H1 (cell line): ENCODE data around the gene SOHLH2. TPM values are rescaled to one million over a fixed set of nuclear protein-coding genes. Genes with fewer than 3 reads are reported as not detected.

Experiments
- CTCF ChIA-PET: fragments of 300-600 bp; sonication (Branson Sonifier 250); formaldehyde crosslinking; loops from one replicate; lab custom pipeline; 2021; ENCODE audit not compliant: partially characterized antibody; lab: Charles Lee
- POLR2A ChIA-PET: fragments of 300-600 bp; sonication (Branson Sonifier 250); formaldehyde crosslinking; loops from one replicate; lab custom pipeline; 2021; ENCODE audit warnings: inconsistent platforms; ENCODE audit not compliant: partially characterized antibody; lab: Charles Lee
- DNase-seq, 2 experiments: peaks; one replicate each; pipeline versions ENCODE4 v3.0.0 to v3.0.0-alpha.2; 2010 to 2022; ENCODE audit warnings: low spot score in 2 of 2, low read depth in 1 of 2, mixed read lengths in 1 of 2
- FAIRE-seq: peaks from 2 replicates; lab custom pipeline; 2011; peaks lifted over from hg19 to GRCh38; lab: Jason Lieb, UNC
- H2AFZ ChIP-seq: 2 replicates; pipeline ENCODE4 v1.8.1; 2012; ENCODE audit warnings: low read length, inconsistent platforms
- H2AK5ac ChIP-seq: 2 replicates; pipeline ENCODE4 v1.6.1; 2013; ENCODE audit warnings: low read depth, low read length
- H2BK120ac ChIP-seq: replicated peaks from 2 replicates; pipeline ENCODE3; 2013; ENCODE audit warnings: low read depth, low read length, inconsistent platforms
- H2BK12ac ChIP-seq: 2 replicates; pipeline ENCODE4 v1.6.1; 2013; ENCODE audit warnings: low read depth, low read length
- H2BK15ac ChIP-seq: 2 replicates; pipeline ENCODE4 v1.6.1; 2013; ENCODE audit warnings: low read length
- H2BK20ac ChIP-seq: 2 replicates; pipeline ENCODE4 v1.6.1; 2013; ENCODE audit warnings: low read length
- H2BK5ac ChIP-seq: 2 replicates; pipeline ENCODE4 v1.6.1; 2013; ENCODE audit warnings: low read depth, low read length
- H3K14ac ChIP-seq: 2 replicates; pipeline ENCODE4 v1.6.1; 2013; ENCODE audit warnings: inconsistent platforms; ENCODE audit not compliant: insufficient read length
- H3K18ac ChIP-seq: 2 replicates; pipeline ENCODE4 v1.6.1; 2013; ENCODE audit warnings: low read length; ENCODE audit errors: extremely low read depth
- H3K23ac ChIP-seq: 2 replicates; pipeline ENCODE4 v1.6.1; 2013; ENCODE audit warnings: inconsistent platforms; ENCODE audit not compliant: insufficient read length
- H3K23me2 ChIP-seq: 2 replicates; pipeline ENCODE4 v1.6.1; 2013; ENCODE audit warnings: low read depth, low read length
- H3K27ac ChIP-seq: 2 replicates; pipeline ENCODE4 v1.6.1; 2011; ENCODE audit warnings: low read depth, low read length, inconsistent platforms
- H3K27me3 ChIP-seq, 4 experiments: replicated peaks in 1 of 4; 1 replicate in 1 of 4; 2 replicates in 3 of 4; pipeline versions ENCODE4 v1.6.1 to v1.8.1; 2011 to 2013; ENCODE audit warnings: low read length in 3 of 4, mild to moderate bottlenecking in 3 of 4, inconsistent platforms in 2 of 4, mixed read lengths in 2 of 4, moderate library complexity in 1 of 4; ENCODE audit not compliant: control insufficient read depth in 3 of 4, insufficient read depth in 3 of 4; ENCODE audit errors: extremely low read depth in 1 of 4
- H3K36me3 ChIP-seq, 4 experiments: 2 replicates each; pipeline versions ENCODE4 v1.6.1 to v1.8.1; 2011 to 2013; ENCODE audit warnings: mild to moderate bottlenecking in 4 of 4, low read length in 3 of 4, moderate library complexity in 2 of 4, control low read depth in 1 of 4, inconsistent platforms in 1 of 4; ENCODE audit not compliant: insufficient read depth in 4 of 4, control insufficient read depth in 2 of 4
- H3K4ac ChIP-seq: replicated peaks from 2 replicates; pipeline ENCODE3; 2013; ENCODE audit warnings: low read length, low read depth, mixed read lengths, inconsistent platforms; ENCODE audit not compliant: insufficient read length
- H3K4me1 ChIP-seq, 4 experiments: replicated peaks in 1 of 4; 1 replicate in 1 of 4; 2 replicates in 3 of 4; pipeline versions ENCODE4 v1.6.1 to v1.8.1; 2011 to 2013; ENCODE audit warnings: low read length in 3 of 4, inconsistent platforms in 2 of 4, mixed read lengths in 1 of 4; ENCODE audit not compliant: insufficient read depth in 4 of 4, control insufficient read depth in 3 of 4
- H3K4me2 ChIP-seq, 2 experiments: 2 replicates each; pipeline versions ENCODE4 v1.6.1 to v1.8.1; 2011 to 2013; ENCODE audit warnings: low read depth in 2 of 2, low read length in 2 of 2, control low read depth in 1 of 2, inconsistent platforms in 1 of 2, mild to moderate bottlenecking in 1 of 2; ENCODE audit not compliant: insufficient read depth in 1 of 2
- H3K4me3 ChIP-seq, 4 experiments: fragments of 200-600, 300-600 bp in 1 of 4; sonication (generic), shearing (Covaris generic), sonication (Bioruptor Twin) in 1 of 4; 2 replicates each; pipeline versions ENCODE4 v1.5.1 to v1.8.1; 2011 to 2016; ENCODE audit warnings: low read length in 4 of 4, low read depth in 3 of 4, control low read depth in 2 of 4, inconsistent platforms in 2 of 4, mild to moderate bottlenecking in 2 of 4, mixed read lengths in 1 of 4, moderate library complexity in 1 of 4; ENCODE audit not compliant: insufficient read depth in 2 of 4; ENCODE audit errors: extremely low read depth in 1 of 4
- H3K56ac ChIP-seq: replicated peaks from 2 replicates; pipeline ENCODE3; 2013; ENCODE audit warnings: low read depth, mild to moderate bottlenecking, mixed read lengths, low read length, inconsistent platforms; ENCODE audit not compliant: insufficient read length
- H3K79me1 ChIP-seq: 2 replicates; pipeline ENCODE4 v1.6.1; 2013; ENCODE audit warnings: low read depth, low read length, control low read depth
- H3K79me2 ChIP-seq, 2 experiments: 2 replicates each; pipeline versions ENCODE4 v1.6.1 to v1.8.1; 2012 to 2013; ENCODE audit warnings: low read length in 2 of 2, mild to moderate bottlenecking in 2 of 2, inconsistent platforms in 1 of 2; ENCODE audit not compliant: insufficient read depth in 2 of 2, control insufficient read depth in 1 of 2
- H3K9ac ChIP-seq, 4 experiments: replicated peaks in 1 of 4; 1 replicate in 1 of 4; 2 replicates in 3 of 4; pipeline versions ENCODE4 v1.6.1 to v1.8.1; 2011 to 2013; ENCODE audit warnings: low read depth in 3 of 4, low read length in 3 of 4, control low read depth in 2 of 4, mild to moderate bottlenecking in 2 of 4, moderate library complexity in 2 of 4, inconsistent platforms in 1 of 4; ENCODE audit errors: extremely low read depth in 1 of 4
- H3K9me3 ChIP-seq, 2 experiments: 2 replicates each; pipeline versions ENCODE4 v1.6.1 to v1.8.1; 2012 to 2013; ENCODE audit warnings: mild to moderate bottlenecking in 2 of 2, moderate library complexity in 2 of 2, control low read depth in 1 of 2, inconsistent platforms in 1 of 2, low read depth in 1 of 2, low read length in 1 of 2, mixed read lengths in 1 of 2; ENCODE audit not compliant: insufficient read depth in 2 of 2
- H4K20me1 ChIP-seq, 2 experiments: replicated peaks in 1 of 2; 2 replicates each; pipeline versions ENCODE3 to v1.8.1; 2011 to 2013; ENCODE audit warnings: inconsistent platforms in 2 of 2, low read length in 2 of 2, mild to moderate bottlenecking in 1 of 2; ENCODE audit not compliant: insufficient read depth in 2 of 2, control insufficient read depth in 1 of 2
- H4K5ac ChIP-seq: 2 replicates; pipeline ENCODE4 v1.6.1; 2013; ENCODE audit warnings: low read length, low read depth, mixed read lengths, inconsistent platforms; ENCODE audit not compliant: insufficient read length
- H4K8ac ChIP-seq: 2 replicates; pipeline ENCODE4 v1.8.0; 2013; ENCODE audit warnings: mild to moderate bottlenecking, moderate library complexity, low read length, inconsistent platforms; ENCODE audit not compliant: insufficient read depth; ENCODE audit errors: extremely low read depth
- H4K91ac ChIP-seq: replicated peaks from 2 replicates; pipeline ENCODE3; 2013; ENCODE audit warnings: low read length, mixed read lengths, inconsistent platforms; ENCODE audit not compliant: insufficient read length
- ASH2L ChIP-seq: fragments of 200-600, 300-600 bp; sonication (generic); IDR thresholded peaks from one replicate; pipeline ENCODE4 v1.7.1; 2017; ENCODE audit warnings: low read length
- BACH1 ChIP-seq: IDR thresholded peaks from 2 replicates; pipeline ENCODE4 v1.6.1; 2012; ENCODE audit warnings: low read length, improper control_type of control experiment
- CREB1 ChIP-seq: IDR thresholded peaks from 2 replicates; pipeline ENCODE4 v1.6.1; 2012; ENCODE audit warnings: inconsistent platforms
- NANOG ChIP-seq: IDR thresholded peaks from 2 replicates; pipeline ENCODE4 v1.6.1; 2011; ENCODE audit warnings: low read length, low read depth, mild to moderate bottlenecking, inconsistent platforms; ENCODE audit not compliant: insufficient read depth, poor library complexity, severe bottlenecking
- RFX5 ChIP-seq: IDR thresholded peaks from 2 replicates; pipeline ENCODE4 v1.6.1; 2011; ENCODE audit warnings: low read depth, low read length, improper control_type of control experiment, borderline replicate concordance
- SAP30 ChIP-seq: fragments of 300-600 bp; sonication (generic); IDR thresholded peaks from 2 replicates; pipeline ENCODE4 v1.7.1; 2012; ENCODE audit warnings: low read length, moderate library complexity, mild to moderate bottlenecking, inconsistent platforms; ENCODE audit not compliant: insufficient read depth, insufficient replicate concordance
- SP1 ChIP-seq: IDR thresholded peaks from 2 replicates; pipeline ENCODE4 v1.6.1; 2011; ENCODE audit warnings: low read depth, low read length
- TAF1 ChIP-seq: IDR thresholded peaks from 2 replicates; pipeline ENCODE4 v1.6.1; 2011; ENCODE audit warnings: mild to moderate bottlenecking, low read depth, low read length
- WGBS, 2 experiments: shearing (Covaris generic) in 1 of 2; methylation state at CpG; one replicate each; pipeline versions ENCODE4 v1.1.6 to v1.1.7; 2013 to 2015; ENCODE audit warnings: low lambda C conversion rate in 2 of 2, mixed read lengths in 2 of 2, inconsistent platforms in 1 of 2, low coverage in 1 of 2, missing lambda C conversion rate in 1 of 2; ENCODE audit not compliant: insufficient replicate concordance in 2 of 2, insufficient coverage in 1 of 2, insufficient read length in 1 of 2; ENCODE audit errors: extremely low coverage in 1 of 2, missing lambda C conversion rate in 1 of 2; 5-methylcytosine and 5-hydroxymethylcytosine counted together
- polyA plus RNA-seq, 7 experiments: library from polyadenylated mRNA; depleted of rRNA in 3 of 7; stranded (reverse) in 5 of 7; unstranded in 2 of 7; fragments of >200 nt in 5 of 7; fragments of 200-250 nt in 2 of 7; gene quantifications; 1 replicate in 5 of 7; 2 replicates in 1 of 7; 4 replicates in 1 of 7; pipeline versions ENCODE4 v1.2.1 to v1.2.3, GENCODE V29; 2011 to 2013; ENCODE audit warnings: missing spikeins in 2 of 7, mixed read lengths in 2 of 7
- total RNA-seq: library from RNA; stranded (reverse); fragmentation: NEBNext Ultra II Directional; extraction: Animal tissue kit (Norgen Biotek cat#: 25700); gene quantifications from 2 replicates; pipeline ENCODE4 v1.2.1, GENCODE V29; 2021

SOHLH2 gene
- total and polyA plus RNA-seq, 2 of the 8 experiments (the other 6 are each of a cell fraction or from before 2014, with no cell fraction given) = 6.8 to 10.3 TPM

DNA sequence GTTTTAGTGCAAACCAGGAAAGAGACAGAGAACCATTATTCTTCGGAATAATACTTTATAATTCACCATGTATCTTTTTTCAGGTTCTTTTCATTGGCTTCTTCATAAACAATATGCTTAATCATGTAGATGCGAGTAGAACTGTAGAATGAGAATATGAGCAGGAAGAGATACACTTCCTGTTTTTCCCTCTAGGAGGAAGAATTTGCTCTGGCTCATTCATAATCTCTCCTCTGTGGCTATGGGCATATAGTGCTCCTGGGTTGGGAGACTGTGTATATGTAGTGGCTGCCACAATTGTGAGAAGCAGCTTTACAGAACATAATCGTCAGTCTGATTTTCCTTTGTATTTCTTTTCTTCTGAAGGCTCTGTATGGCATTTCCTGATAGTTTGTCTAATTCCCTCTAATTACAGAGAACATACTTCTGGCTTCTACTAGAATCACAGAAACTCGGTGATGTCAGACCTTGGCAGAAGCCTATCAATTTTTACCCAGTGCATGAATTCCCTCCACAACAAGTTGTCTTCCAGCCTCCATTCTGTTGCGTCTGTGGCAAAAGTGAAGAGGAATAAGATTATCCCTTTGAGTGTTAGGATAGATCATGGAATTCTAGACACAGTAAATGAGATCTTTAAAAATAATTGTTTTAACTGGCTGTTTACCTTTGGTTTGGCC, 80.3 kb downstream of the SOHLH2 start:
- ChIA-PET POLR2A (no interaction called here), CTCF (interaction anchor here (0.6 to 1.8 kb wide), 6 partner anchors 18 to 155 kb away, joined by 3 to 4 read pairs (median 4); no protein-coding TSS in a partner anchor)
- Histone ChIP-seq H3K4me3 (no peak overlapping the region), H3K23ac (no peak overlapping the region), H3K9ac (no peak overlapping the region), H3K18ac (no peak overlapping the region), H2BK20ac (no peak overlapping the region), H4K91ac (no peak overlapping the region), H3K36me3 (no peaks in the 10 kb centered on the region), H3K79me1 (no peaks in the 10 kb centered on the region), H4K8ac (no peak overlapping the region), H3K4me2 (no peak overlapping the region), H2BK15ac (no peak overlapping the region), H3K56ac (no peak overlapping the region), H3K4ac (no peak overlapping the region), H2AK5ac (no peak overlapping the region), H2BK120ac (no peak overlapping the region), H3K14ac (no peak overlapping the region), H2BK5ac (no peak overlapping the region), H3K27ac (no peak overlapping the region), H2BK12ac (no peak overlapping the region), H3K23me2 (peaks cover 12% of the 10 kb centered on the region), H3K27me3 (peaks cover 8 to 24% (median 23%) of the 10 kb centered on the region in 4 experiments), H4K20me1 (peaks cover 0 to 2% of the 10 kb centered on the region in 2 experiments), H3K79me2 (no peaks in the 10 kb centered on the region), H3K9me3 (no peaks in the 10 kb centered on the region), H3K4me1 (peaks cover 0 to 11% (median 6%) of the 10 kb centered on the region in 4 experiments; a peak in 6 of 7 replicates), H4K5ac (no peak overlapping the region)
- DNase-seq (no peak), FAIRE-seq (no peak)
- WGBS, 2 experiments = 87% methylated on average over 5 of the region's 5 CpGs; no CpG with 5 or more reads in 1 of the 2 experiments
- TF ChIP-seq SAP30 (no peak), BACH1 (no peak), ASH2L (no peak), CREB1 (no peak), NANOG (no peak), TAF1 (no peak), SP1 (no peak), RFX5 (no peak)
- TF ChIP-seq, all 59 proteins: peak for 0
- H2AFZ ChIP-seq = no peak overlapping the region
